ENCODE results near the gene GRWD1.

GRWD1 gene

GRCh38 chr19:48415395-48415794, 30.4 kb upstream of the GRWD1 start:
- H3K4me3 Mint-ChIP-seq, result no peak overlapping the region
- peaks cover 18% of the 10 kb centered on the region for H3K27me3 Mint-ChIP-seq
- H3K4me1 Mint-ChIP-seq, result peaks cover 19% of the 10 kb centered on the region
- DNase-seq (ENCODE audit: low spot score in 2 of 2), result no peak
- no peaks in the 10 kb centered on the region for H3K9me3 Mint-ChIP-seq
- H3K27ac Mint-ChIP-seq, result no peak overlapping the region
- peak; percentile 44 for ATAC-seq (ENCODE audit: low read depth)
- H3K36me3 Mint-ChIP-seq, result no peaks in the 10 kb centered on the region

- Mint-ChIP-seq H3K4me3 (peak overlapping the region; percentile 29), H3K27me3 (peaks cover 14% of the 10 kb centered on the region), H3K4me1 (peaks cover 19% of the 10 kb centered on the region), H3K36me3 (no peaks in the 10 kb centered on the region), H3K27ac (no peak overlapping the region), H3K9me3 (no peaks in the 10 kb centered on the region)
- ATAC-seq (ENCODE audit: low read depth), result no peak
- no peak for DNase-seq (ENCODE audit: low spot score in 2 of 2)
These were observed 30.0 kb upstream of the GRWD1 start for GRCh38 chr19:48415806-48416221.

- peaks cover 12% of the 10 kb centered on the region for H3K27me3 Mint-ChIP-seq
- H3K27ac Mint-ChIP-seq, result no peak overlapping the region
- no peaks in the 10 kb centered on the region for H3K36me3 Mint-ChIP-seq
- DNase-seq (ENCODE audit: low spot score in 2 of 2) (no peak), ATAC-seq (ENCODE audit: low read depth) (no peak)
- peaks cover 19% of the 10 kb centered on the region for H3K4me1 Mint-ChIP-seq
- H3K4me3 Mint-ChIP-seq, result no peak overlapping the region
- H3K9me3 Mint-ChIP-seq, result no peaks in the 10 kb centered on the region
These were observed 28.4 kb upstream of the GRWD1 start for GRCh38 chr19:48417421-48417820.

GRCh38 chr19:48418317-48419064, 27.3 kb upstream of the GRWD1 start:
- Mint-ChIP-seq H3K36me3 (no peaks in the 10 kb centered on the region), H3K4me3 (peak overlapping the region; percentile 85), H3K27ac (peak overlapping the region; percentile 9), H3K27me3 (peaks cover 14% of the 10 kb centered on the region), H3K9me3 (no peaks in the 10 kb centered on the region), H3K4me1 (peaks cover 19% of the 10 kb centered on the region)
- DNase-seq (ENCODE audit: low spot score in 2 of 2) (no peak), ATAC-seq (ENCODE audit: low read depth) (peak; percentile 18)

GRCh38 chr19:48419158-48419920, 26.4 kb upstream of the GRWD1 start:
- H3K4me3 Mint-ChIP-seq, result peak overlapping the region; percentile 85
- H3K27ac Mint-ChIP-seq, result peak overlapping the region; percentile 9
- no peaks in the 10 kb centered on the region for H3K9me3 Mint-ChIP-seq
- peak; percentile 86 for ATAC-seq (ENCODE audit: low read depth)
- no peaks in the 10 kb centered on the region for H3K36me3 Mint-ChIP-seq
- H3K27me3 Mint-ChIP-seq, result peaks cover 13% of the 10 kb centered on the region
- peak; percentile 59 to 64 for DNase-seq (ENCODE audit: low spot score in 2 of 2)
- peaks cover 13% of the 10 kb centered on the region for H3K4me1 Mint-ChIP-seq

- H3K27me3 Mint-ChIP-seq, result peaks cover 11% of the 10 kb centered on the region
- H3K4me3 Mint-ChIP-seq, result no peak overlapping the region
- ATAC-seq (ENCODE audit: low read depth), result no peak
- DNase-seq (ENCODE audit: low spot score in 2 of 2), result no peak
- H3K4me1 Mint-ChIP-seq, result peaks cover 15% of the 10 kb centered on the region
- no peak overlapping the region for H3K27ac Mint-ChIP-seq
- H3K36me3 Mint-ChIP-seq, result no peaks in the 10 kb centered on the region
- H3K9me3 Mint-ChIP-seq, result no peaks in the 10 kb centered on the region
These were observed 24.2 kb upstream of the GRWD1 start for GRCh38 chr19:48421548-48421947.

- no peak overlapping the region for H3K4me3 Mint-ChIP-seq
- ATAC-seq (ENCODE audit: low read depth), result no peak
- no peaks in the 10 kb centered on the region for H3K36me3 Mint-ChIP-seq
- no peak for DNase-seq (ENCODE audit: low spot score in 2 of 2)
- H3K4me1 Mint-ChIP-seq, result peaks cover 6% of the 10 kb centered on the region
- peaks cover 5% of the 10 kb centered on the region for H3K27me3 Mint-ChIP-seq
- no peak overlapping the region for H3K27ac Mint-ChIP-seq
- no peaks in the 10 kb centered on the region for H3K9me3 Mint-ChIP-seq
These were observed 21.0 kb upstream of the GRWD1 start for GRCh38 chr19:48424694-48425219.

- Mint-ChIP-seq H3K27ac (no peak overlapping the region), H3K36me3 (no peaks in the 10 kb centered on the region), H3K4me3 (no peak overlapping the region), H3K9me3 (no peaks in the 10 kb centered on the region), H3K4me1 (peaks cover 6% of the 10 kb centered on the region), H3K27me3 (peaks cover 5% of the 10 kb centered on the region)
- DNase-seq (ENCODE audit: low spot score in 2 of 2), result no peak
- ATAC-seq (ENCODE audit: low read depth), result no peak
These were observed 17.1 kb upstream of the GRWD1 start for GRCh38 chr19:48428670-48429069.

- Mint-ChIP-seq H3K4me1 (no peaks in the 10 kb centered on the region), H3K9me3 (no peaks in the 10 kb centered on the region), H3K27me3 (peaks cover 13% of the 10 kb centered on the region), H3K27ac (no peak overlapping the region), H3K4me3 (no peak overlapping the region), H3K36me3 (no peaks in the 10 kb centered on the region)
- DNase-seq (ENCODE audit: low spot score in 2 of 2), result no peak
- ATAC-seq (ENCODE audit: low read depth), result no peak
These were observed 12.4 kb upstream of the GRWD1 start for GRCh38 chr19:48433337-48433736.

GRCh38 chr19:48436586-48436985, 9.2 kb upstream of the GRWD1 start:
- Mint-ChIP-seq H3K27ac (no peak overlapping the region), H3K4me3 (no peak overlapping the region), H3K4me1 (no peaks in the 10 kb centered on the region), H3K36me3 (no peaks in the 10 kb centered on the region), H3K27me3 (peaks cover 11% of the 10 kb centered on the region), H3K9me3 (no peaks in the 10 kb centered on the region)
- ATAC-seq (ENCODE audit: low read depth) (no peak), DNase-seq (ENCODE audit: low spot score in 2 of 2) (no peak)

- H3K27ac Mint-ChIP-seq, result no peak overlapping the region
- H3K4me3 Mint-ChIP-seq, result peak overlapping the region; percentile 67
These were observed 4.3 kb upstream of the GRWD1 start for GRCh38 chr19:48441360-48442050.

GRCh38 chr19:48442116-48443035, 3.4 kb upstream of the GRWD1 start:
- H3K4me3 Mint-ChIP-seq, result peak overlapping the region; percentile 67
- peaks cover 2% of the 10 kb centered on the region for H3K36me3 Mint-ChIP-seq
- no peak for ATAC-seq (ENCODE audit: low read depth)
- peaks cover 19% of the 10 kb centered on the region for H3K4me1 Mint-ChIP-seq
- no peak overlapping the region for H3K27ac Mint-ChIP-seq
- no peak for DNase-seq (ENCODE audit: low spot score in 2 of 2)
- H3K9me3 Mint-ChIP-seq, result no peaks in the 10 kb centered on the region
- peaks cover 17% of the 10 kb centered on the region for H3K27me3 Mint-ChIP-seq

More at GRCh38 chr19:48441360-48442050, 4.3 kb upstream of the GRWD1 start:
- no peaks in the 10 kb centered on the region for H3K9me3 Mint-ChIP-seq
- H3K4me1 Mint-ChIP-seq, result peaks cover 19% of the 10 kb centered on the region
- peaks cover 2% of the 10 kb centered on the region for H3K36me3 Mint-ChIP-seq
- H3K27me3 Mint-ChIP-seq, result peaks cover 18% of the 10 kb centered on the region
- ATAC-seq (ENCODE audit: low read depth), result no peak
- DNase-seq (ENCODE audit: low spot score in 2 of 2), result no peak

- ATAC-seq (ENCODE audit: low read depth), result no peak
- no peak overlapping the region for H3K4me3 Mint-ChIP-seq
- DNase-seq (ENCODE audit: low spot score in 2 of 2), result peak in 1 of 2 donors; percentile 48
- no peak overlapping the region for H3K27ac Mint-ChIP-seq
- H3K36me3 Mint-ChIP-seq, result peaks cover 6% of the 10 kb centered on the region
- peaks cover 15% of the 10 kb centered on the region for H3K27me3 Mint-ChIP-seq
- H3K4me1 Mint-ChIP-seq, result peaks cover 21% of the 10 kb centered on the region
- H3K9me3 Mint-ChIP-seq, result no peaks in the 10 kb centered on the region
These were observed 2.5 kb upstream of the GRWD1 start for GRCh38 chr19:48443256-48443655.
